GM12891 (cell line): ENCODE results near the gene ASB18.

Experiments used
- POLR2A ChIP-seq: IDR thresholded peaks from 2 replicates; pipeline ENCODE4 v1.6.1; 2011; ENCODE audit warnings: low read depth, low read length, control low read depth
- POLR2AphosphoS5 ChIP-seq: IDR thresholded peaks from 2 replicates; pipeline ENCODE4 v1.6.1; 2011; ENCODE audit warnings: low read depth, low read length, control low read depth
- POU2F2 ChIP-seq: IDR thresholded peaks from 2 replicates; pipeline ENCODE4 v1.6.1; 2011; ENCODE audit warnings: low read depth, mild to moderate bottlenecking, control low read depth, low read length, moderate library complexity
- SPI1 ChIP-seq: IDR thresholded peaks from 2 replicates; pipeline ENCODE4 v1.6.1; 2011; ENCODE audit warnings: low read depth, low read length, control low read depth
- TAF1 ChIP-seq: IDR thresholded peaks from 2 replicates; pipeline ENCODE4 v1.6.1; 2011; ENCODE audit warnings: low read depth, low read length, control low read depth

DNA sequence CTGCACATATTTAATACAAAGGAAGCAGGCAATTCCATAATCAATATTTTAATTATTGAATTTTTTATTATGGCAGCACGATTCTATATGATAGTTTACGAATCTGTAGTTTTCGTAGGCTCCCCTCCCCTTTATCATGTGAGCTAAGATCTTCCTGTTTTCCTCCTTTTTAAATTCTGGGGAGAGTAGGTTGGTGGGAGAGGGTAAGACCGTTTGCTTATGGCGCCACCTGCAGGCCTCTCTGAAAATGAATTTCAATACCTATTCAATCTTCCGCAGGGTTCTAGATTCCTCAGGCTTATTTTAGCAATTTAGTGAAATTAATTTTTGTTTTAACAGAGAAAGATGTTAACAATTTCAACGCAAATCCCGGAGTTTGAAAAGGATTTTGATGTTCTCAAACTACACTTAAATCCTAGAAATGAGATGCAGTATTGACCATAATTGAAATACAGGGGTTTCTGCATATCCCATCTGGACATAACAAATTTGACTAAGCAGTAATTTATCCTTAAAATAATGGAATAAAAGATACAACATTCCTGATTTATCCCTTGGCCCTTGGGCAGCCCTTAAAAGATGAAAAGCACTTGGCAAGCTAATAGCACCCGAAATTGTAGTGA, 83.3 kb downstream of the ASB18 start:
- no peak for TF ChIP-seq POLR2A
- no peak for TF ChIP-seq SPI1
- no peak for TF ChIP-seq POLR2AphosphoS5
- no peak for TF ChIP-seq TAF1
- TF ChIP-seq POU2F2: no peak
